H1 (cell line): ENCODE results near the gene CFD. TPM values are rescaled to one million over a fixed set of nuclear protein-coding genes. Genes with fewer than 3 reads are reported as not detected.

Experiments used
- ASH2L ChIP-seq: fragments of 200-600, 300-600 bp; sonication (generic); IDR thresholded peaks from one replicate; pipeline ENCODE4 v1.7.1; 2017; ENCODE audit warnings: low read length
- BACH1 ChIP-seq: IDR thresholded peaks from 2 replicates; pipeline ENCODE4 v1.6.1; 2012; ENCODE audit warnings: low read length, improper control_type of control experiment
- CEBPB ChIP-seq: IDR thresholded peaks from 2 replicates; pipeline ENCODE4 v1.6.1; 2012; ENCODE audit warnings: low read depth, low read length
- CREB1 ChIP-seq: IDR thresholded peaks from 2 replicates; pipeline ENCODE4 v1.6.1; 2012; ENCODE audit warnings: inconsistent platforms
- CTBP2 ChIP-seq: IDR thresholded peaks from 2 replicates; pipeline ENCODE4 v1.7.0; 2011; ENCODE audit warnings: borderline replicate concordance, mild to moderate bottlenecking, moderate library complexity, mixed read lengths, low read length; ENCODE audit not compliant: insufficient read depth, insufficient read length
- JUN ChIP-seq: IDR thresholded peaks from 2 replicates; pipeline ENCODE4 v1.6.1; 2011; ENCODE audit warnings: low read depth, mild to moderate bottlenecking, improper control_type of control experiment, low read length
- JUND ChIP-seq: IDR thresholded peaks from 2 replicates; pipeline ENCODE4 v1.6.1; 2011; ENCODE audit warnings: mild to moderate bottlenecking, improper control_type of control experiment, low read length
- KDM4A ChIP-seq: IDR thresholded peaks from one replicate; pipeline ENCODE4 v1.7.1; 2012; ENCODE audit warnings: low read depth, mild to moderate bottlenecking, moderate library complexity, low read length, inconsistent platforms; ENCODE audit not compliant: severe bottlenecking
- MAFK ChIP-seq: IDR thresholded peaks from 2 replicates; pipeline ENCODE4 v1.6.1; 2012; ENCODE audit warnings: low read depth, mild to moderate bottlenecking, improper control_type of control experiment, low read length
- PHF8 ChIP-seq: fragments of 200-600 bp; sonication (generic); conservative IDR thresholded peaks from 2 replicates; pipeline ENCODE4 v1.7.1; 2012; ENCODE audit warnings: low read depth, mild to moderate bottlenecking, inconsistent platforms, low read length, moderate library complexity
- POU5F1 ChIP-seq: IDR thresholded peaks from 2 replicates; pipeline ENCODE4 v1.6.1; 2011; ENCODE audit warnings: low read depth, mild to moderate bottlenecking, low read length, moderate library complexity
- RBBP5 ChIP-seq: IDR thresholded peaks from 2 replicates; pipeline ENCODE4 v1.7.1; 2012; ENCODE audit warnings: low read depth, mild to moderate bottlenecking, inconsistent platforms, low read length, moderate library complexity, borderline replicate concordance
- SAP30 ChIP-seq: fragments of 300-600 bp; sonication (generic); IDR thresholded peaks from 2 replicates; pipeline ENCODE4 v1.7.1; 2012; ENCODE audit warnings: low read length, moderate library complexity, mild to moderate bottlenecking, inconsistent platforms; ENCODE audit not compliant: insufficient read depth, insufficient replicate concordance
- SIX5 ChIP-seq: IDR thresholded peaks from 2 replicates; pipeline ENCODE4 v1.6.1; 2011; ENCODE audit warnings: mild to moderate bottlenecking, low read depth, low read length
- SP1 ChIP-seq: IDR thresholded peaks from 2 replicates; pipeline ENCODE4 v1.6.1; 2011; ENCODE audit warnings: low read depth, low read length
- SP2 ChIP-seq: IDR thresholded peaks from 2 replicates; pipeline ENCODE4 v1.6.1; 2012; ENCODE audit warnings: mild to moderate bottlenecking, low read length, inconsistent platforms
- SP4 ChIP-seq: IDR thresholded peaks from 2 replicates; pipeline ENCODE4 v1.6.1; 2012; ENCODE audit warnings: low read length, inconsistent platforms
- SRF ChIP-seq: IDR thresholded peaks from 2 replicates; pipeline ENCODE4 v1.6.1; 2011; ENCODE audit warnings: mild to moderate bottlenecking, low read depth, low read length, moderate library complexity
- SUZ12 ChIP-seq: fragments of 200-600 bp; sonication (generic); IDR thresholded peaks from 2 replicates; pipeline ENCODE4 v1.6.1; 2012; ENCODE audit warnings: mild to moderate bottlenecking, inconsistent platforms, low read length, moderate library complexity, mixed read lengths
- TAF7 ChIP-seq: optimal IDR thresholded peaks from 2 replicates; pipeline ENCODE3; 2011; ENCODE audit warnings: low read depth, mild to moderate bottlenecking, inconsistent platforms, low read length, moderate library complexity, borderline replicate concordance
- TBP ChIP-seq: IDR thresholded peaks from 2 replicates; pipeline ENCODE4 v1.6.1; 2011; ENCODE audit warnings: low read depth, low read length, improper control_type of control experiment
- TEAD4 ChIP-seq: IDR thresholded peaks from 2 replicates; pipeline ENCODE4 v1.6.1; 2012; ENCODE audit warnings: low read depth, low read length, inconsistent platforms, mixed read lengths
- ZNF274 ChIP-seq: IDR thresholded peaks from 2 replicates; pipeline ENCODE4 v1.7.0; 2012; ENCODE audit warnings: low read length, borderline replicate concordance; ENCODE audit errors: extremely low read depth
- polyA plus RNA-seq, 7 experiments: library from polyadenylated mRNA; depleted of rRNA in 3 of 7; stranded (reverse) in 5 of 7; unstranded in 2 of 7; fragments of >200 nt in 5 of 7; fragments of 200-250 nt in 2 of 7; gene quantifications; 1 replicate in 5 of 7; 2 replicates in 1 of 7; 4 replicates in 1 of 7; pipeline versions ENCODE4 v1.2.1 to v1.2.3, GENCODE V29; 2011 to 2013; ENCODE audit warnings: missing spikeins in 2 of 7, mixed read lengths in 2 of 7
- total RNA-seq: library from RNA; stranded (reverse); fragmentation: NEBNext Ultra II Directional; extraction: Animal tissue kit (Norgen Biotek cat#: 25700); gene quantifications from 2 replicates; pipeline ENCODE4 v1.2.1, GENCODE V29; 2021
- TF ChIP-seq, protein P1 (sequence below): IDR thresholded peaks from 2 replicates; pipeline ENCODE4 v1.6.1; 2012; ENCODE audit warnings: low read length, inconsistent platforms

Gene CFD
- total and polyA plus RNA-seq, 2 of the 8 experiments (the other 6 are each of a cell fraction or from before 2014, with no cell fraction given): 1.7 to 2.8 TPM

DNA sequence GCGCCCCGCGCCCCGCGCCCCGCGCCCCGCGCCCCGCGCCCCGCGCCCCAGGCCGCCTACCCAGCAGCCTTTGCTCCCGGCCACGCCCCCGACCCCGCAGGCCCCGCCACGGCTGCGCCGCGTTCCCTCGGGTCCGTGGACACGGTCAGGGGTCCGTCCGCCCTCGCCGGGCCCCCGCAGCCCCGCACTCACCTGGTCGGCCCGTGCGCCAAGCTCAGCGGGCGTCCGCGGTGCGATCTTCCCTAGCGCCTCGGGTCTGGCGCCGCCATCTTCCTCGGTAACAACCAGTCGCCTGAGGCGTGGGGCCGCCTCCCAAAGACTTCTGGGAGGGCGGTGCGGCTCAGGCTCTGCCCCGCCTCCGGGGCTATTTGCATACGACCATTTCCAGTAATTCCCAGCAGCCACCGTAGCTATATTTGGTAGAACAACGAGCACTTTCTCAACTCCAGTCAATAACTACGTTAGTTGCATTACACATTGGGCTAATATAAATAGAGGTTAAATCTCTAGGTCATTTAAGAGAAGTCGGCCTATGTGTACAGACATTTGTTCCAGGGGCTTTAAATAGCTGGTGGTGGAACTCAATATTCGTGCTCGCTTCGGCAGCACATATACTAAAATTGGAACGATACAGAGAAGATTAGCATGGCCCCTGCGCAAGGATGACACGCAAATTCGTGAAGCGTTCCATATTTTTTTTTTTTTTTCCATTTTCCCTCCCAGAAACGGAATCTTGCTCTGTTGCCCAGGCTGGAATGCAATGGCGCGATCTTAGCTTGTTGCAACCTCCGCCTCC is 33.6 kb downstream of the CFD start, which contains the start of the genes MED16 and RNU6-9 (continued):
- TF ChIP-seq JUN: no peak
- TF ChIP-seq SP4: peak; percentile 76; the same call in 1 of the 2 replicates
- TF ChIP-seq TEAD4: peak; percentile 55; the same call in 1 of the 2 replicates
- TF ChIP-seq SUZ12: no peak
- TF ChIP-seq BACH1: peak; percentile 67
- no peak for TF ChIP-seq SRF
- no peak for TF ChIP-seq CTBP2
- TF ChIP-seq TBP: peak; percentile 98
- TF ChIP-seq SP2: no peak
- TF ChIP-seq KDM4A: peak; percentile 31
- TF ChIP-seq PHF8: peak; percentile 98
- TF ChIP-seq CEBPB: no peak
- TF ChIP-seq, protein P1, sequence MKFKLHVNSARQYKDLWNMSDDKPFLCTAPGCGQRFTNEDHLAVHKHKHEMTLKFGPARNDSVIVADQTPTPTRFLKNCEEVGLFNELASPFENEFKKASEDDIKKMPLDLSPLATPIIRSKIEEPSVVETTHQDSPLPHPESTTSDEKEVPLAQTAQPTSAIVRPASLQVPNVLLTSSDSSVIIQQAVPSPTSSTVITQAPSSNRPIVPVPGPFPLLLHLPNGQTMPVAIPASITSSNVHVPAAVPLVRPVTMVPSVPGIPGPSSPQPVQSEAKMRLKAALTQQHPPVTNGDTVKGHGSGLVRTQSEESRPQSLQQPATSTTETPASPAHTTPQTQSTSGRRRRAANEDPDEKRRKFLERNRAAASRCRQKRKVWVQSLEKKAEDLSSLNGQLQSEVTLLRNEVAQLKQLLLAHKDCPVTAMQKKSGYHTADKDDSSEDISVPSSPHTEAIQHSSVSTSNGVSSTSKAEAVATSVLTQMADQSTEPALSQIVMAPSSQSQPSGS: 0 out of 2 replicates have a peak, but pooled peaks have one; percentile 64
- TF ChIP-seq POU5F1: no peak
- peak; percentile 99 for TF ChIP-seq RBBP5
- TF ChIP-seq SAP30: no peak
- peak; percentile 28; the same call in 1 of the 2 replicates for TF ChIP-seq SP1
- TF ChIP-seq ASH2L: peak; percentile 93
- peak; percentile 28 for TF ChIP-seq JUND
- TF ChIP-seq CREB1: no peak
- TF ChIP-seq ZNF274: no peak
- no peak for TF ChIP-seq SIX5
- TF ChIP-seq TAF7: peak; percentile 43
- TF ChIP-seq MAFK: no peak; the same call in 1 of the 2 replicates
